Hippocampal formation (tissue), 2 donors: ENCODE data around the gene ERAP2.
"Not testable (repeated sequence)": the region's sequence is repeated elsewhere in the genome, so short reads cannot be mapped to it uniquely, and the experiment has no call there.

Experiments used
- DNase-seq, 2 donors: peaks; one replicate each; lab custom pipeline; 2025; lab: John Stamatoyannopoulos, UW

ERAP2 gene, protein sequence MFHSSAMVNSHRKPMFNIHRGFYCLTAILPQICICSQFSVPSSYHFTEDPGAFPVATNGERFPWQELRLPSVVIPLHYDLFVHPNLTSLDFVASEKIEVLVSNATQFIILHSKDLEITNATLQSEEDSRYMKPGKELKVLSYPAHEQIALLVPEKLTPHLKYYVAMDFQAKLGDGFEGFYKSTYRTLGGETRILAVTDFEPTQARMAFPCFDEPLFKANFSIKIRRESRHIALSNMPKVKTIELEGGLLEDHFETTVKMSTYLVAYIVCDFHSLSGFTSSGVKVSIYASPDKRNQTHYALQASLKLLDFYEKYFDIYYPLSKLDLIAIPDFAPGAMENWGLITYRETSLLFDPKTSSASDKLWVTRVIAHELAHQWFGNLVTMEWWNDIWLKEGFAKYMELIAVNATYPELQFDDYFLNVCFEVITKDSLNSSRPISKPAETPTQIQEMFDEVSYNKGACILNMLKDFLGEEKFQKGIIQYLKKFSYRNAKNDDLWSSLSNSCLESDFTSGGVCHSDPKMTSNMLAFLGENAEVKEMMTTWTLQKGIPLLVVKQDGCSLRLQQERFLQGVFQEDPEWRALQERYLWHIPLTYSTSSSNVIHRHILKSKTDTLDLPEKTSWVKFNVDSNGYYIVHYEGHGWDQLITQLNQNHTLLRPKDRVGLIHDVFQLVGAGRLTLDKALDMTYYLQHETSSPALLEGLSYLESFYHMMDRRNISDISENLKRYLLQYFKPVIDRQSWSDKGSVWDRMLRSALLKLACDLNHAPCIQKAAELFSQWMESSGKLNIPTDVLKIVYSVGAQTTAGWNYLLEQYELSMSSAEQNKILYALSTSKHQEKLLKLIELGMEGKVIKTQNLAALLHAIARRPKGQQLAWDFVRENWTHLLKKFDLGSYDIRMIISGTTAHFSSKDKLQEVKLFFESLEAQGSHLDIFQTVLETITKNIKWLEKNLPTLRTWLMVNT

DNA sequence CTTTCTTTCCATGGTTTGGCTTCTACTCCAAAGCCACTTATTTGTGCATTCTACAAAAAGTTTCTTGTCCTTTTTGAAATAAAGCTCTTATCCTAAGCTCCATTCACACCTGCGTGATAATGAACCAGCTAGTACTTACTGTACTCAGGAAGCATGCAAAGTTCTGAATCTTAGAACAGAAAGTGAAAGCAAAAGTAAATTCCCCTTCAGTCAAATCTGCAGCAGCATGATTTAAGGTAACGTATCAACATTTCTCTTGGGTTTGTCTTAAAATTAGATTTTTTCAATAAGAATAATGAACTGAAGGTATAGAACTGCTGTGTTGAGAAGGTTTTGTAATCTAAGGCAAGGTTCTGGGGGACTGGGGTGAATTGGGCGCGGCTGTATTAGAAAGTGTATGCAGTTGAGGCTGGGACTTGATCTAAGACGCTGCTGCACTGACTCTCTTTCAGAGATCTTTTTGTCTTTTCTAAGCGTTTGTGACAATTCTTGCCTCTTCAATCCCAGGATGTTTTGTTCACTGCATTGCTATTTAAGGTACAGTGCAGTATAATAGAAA is at the start of gene ERAP2:
Gene ERAP2 (plus strand): TSS at position 209 of the 559 bp plus-strand sequence. CDS start 3,186 bp downstream, outside the sequence.
- peak; percentile 13 to 60 for DNase-seq

DNA sequence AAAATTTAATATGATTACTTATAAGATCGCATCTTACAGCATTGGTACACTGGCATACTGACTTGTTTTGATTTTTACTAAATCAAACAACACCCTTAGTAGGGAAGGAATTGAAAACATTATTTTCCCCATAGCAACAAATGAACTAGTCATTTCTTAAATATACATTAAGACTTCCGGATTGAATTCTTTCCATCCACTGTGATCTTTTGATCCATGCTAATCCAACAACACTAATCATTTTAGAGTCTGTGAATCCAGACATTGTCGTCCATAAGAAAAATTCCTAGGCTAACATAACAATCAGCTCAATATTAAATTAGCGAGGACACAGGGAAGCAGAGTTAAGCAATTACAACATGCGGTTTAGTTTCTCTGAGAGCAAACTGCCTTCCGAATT is 47.0 kb upstream of the ERAP2 start:
- no peak for DNase-seq

DNA sequence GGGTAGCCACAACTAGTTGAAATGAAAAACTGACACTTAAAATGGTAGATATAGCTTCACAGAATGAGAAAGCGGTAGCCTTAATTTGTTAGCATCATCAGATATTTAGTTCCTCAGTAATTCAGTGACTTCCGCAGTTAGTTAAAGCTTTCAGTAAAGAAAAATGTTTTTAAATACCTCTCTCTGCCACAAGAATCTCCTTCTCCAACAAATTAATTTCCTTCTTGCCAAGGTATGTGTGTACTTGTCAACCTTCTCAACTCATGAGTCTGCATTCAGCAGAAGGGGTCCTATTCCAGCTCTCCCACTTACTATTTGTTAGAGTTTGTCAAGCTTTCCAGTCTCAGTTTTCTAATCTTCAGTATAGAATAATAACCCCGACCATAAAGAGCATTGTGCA is 42.3 kb upstream of the ERAP2 start:
- no peak for DNase-seq

DNA sequence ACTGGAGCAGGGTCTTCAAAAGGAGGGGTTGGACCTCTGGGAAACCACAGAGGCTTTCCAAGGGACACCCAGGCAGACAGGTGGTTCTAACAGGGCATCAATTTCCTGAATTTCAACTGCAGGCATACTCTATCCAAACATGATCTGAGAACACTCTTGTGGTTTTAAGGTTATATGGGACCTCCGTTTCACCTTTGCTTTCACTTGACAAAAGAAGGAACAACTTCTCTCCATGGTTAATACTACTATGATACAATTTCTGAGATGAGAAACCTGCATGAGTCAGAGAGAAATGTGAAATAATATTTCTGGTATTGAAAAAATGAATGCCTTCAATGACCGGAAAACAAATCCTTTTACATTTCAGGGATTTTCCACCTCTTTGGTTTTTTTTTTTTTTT is 40.5 kb upstream of the ERAP2 start:
- DNase-seq: no peak

DNA sequence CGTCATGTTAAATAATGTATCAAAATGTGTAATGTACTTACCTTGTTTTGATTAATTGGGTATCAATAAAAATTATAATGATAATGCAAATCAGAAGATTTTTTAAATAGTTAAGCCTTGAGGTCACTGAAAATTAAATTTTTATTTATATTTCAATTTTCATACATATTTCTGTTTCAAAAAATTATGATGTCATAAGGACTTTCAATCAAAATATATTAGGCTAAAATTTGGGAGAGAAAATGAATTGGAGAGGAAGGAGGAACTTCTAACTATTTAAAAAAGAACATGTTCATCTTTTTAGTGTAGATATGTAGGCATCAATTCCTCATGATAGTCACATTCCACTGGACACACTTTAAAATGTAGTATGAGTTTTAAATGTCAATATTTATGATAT is 39.5 kb upstream of the ERAP2 start:
- no peak for DNase-seq

DNA sequence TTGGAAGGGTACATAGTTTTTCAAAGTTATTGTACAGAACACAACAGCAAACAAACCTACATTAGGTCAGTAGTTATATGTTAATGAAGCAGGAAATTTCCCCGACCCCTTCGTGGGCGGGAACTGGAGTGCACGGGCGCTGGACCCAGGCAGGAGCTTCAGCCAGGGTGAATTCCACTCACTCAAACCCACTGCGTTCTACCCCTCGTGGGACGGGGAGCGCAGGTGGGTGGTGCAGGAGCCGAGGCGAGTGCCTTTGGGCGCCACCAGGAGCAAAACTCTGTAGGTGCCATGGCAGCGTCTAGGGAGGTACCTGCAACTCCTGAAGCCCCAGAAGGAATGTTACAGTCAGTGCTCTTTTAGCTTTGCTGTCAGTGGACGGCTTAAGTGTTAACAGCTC is 39.0 kb upstream of the ERAP2 start:
- DNase-seq: no peak

DNA sequence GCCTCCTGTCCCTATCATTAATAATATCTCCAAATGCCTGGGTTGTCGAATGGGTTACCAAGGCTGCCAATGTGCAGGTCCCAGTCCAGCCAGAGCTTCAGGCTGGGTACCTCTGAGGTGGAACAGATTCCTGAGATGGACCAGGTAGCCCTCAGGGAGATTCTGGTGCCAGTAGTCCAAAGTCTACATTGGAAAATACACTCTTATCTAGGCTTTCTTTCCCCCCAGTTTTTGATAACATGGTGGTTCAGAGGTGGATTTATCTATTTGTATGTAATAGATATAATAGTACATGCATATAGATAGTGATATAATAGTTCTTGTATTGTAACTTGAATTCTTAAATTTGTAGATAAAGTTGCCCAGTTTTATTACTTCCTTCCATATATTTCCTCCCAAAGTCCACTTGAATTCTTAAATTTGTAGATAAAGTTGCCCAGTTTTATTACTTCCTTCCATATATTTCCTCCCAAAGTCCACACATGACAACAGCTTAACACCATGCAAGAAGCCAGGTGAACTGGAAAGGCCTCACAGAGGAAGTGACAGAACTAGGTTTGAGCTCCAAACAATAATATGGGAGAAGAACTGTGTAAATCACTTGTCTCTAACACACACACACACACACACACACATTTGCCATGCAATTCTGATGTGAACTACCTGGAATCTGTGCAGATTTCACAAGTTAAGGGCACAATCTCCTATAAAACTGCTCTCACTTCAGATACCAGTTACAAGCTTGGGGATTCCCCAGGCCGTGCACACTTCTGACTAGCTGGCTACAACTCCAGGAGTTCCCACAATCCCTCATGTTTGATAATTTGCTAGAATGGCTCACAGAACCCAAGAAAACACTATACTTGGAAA is 37.9 kb upstream of the ERAP2 start:
- no peak for DNase-seq

DNA sequence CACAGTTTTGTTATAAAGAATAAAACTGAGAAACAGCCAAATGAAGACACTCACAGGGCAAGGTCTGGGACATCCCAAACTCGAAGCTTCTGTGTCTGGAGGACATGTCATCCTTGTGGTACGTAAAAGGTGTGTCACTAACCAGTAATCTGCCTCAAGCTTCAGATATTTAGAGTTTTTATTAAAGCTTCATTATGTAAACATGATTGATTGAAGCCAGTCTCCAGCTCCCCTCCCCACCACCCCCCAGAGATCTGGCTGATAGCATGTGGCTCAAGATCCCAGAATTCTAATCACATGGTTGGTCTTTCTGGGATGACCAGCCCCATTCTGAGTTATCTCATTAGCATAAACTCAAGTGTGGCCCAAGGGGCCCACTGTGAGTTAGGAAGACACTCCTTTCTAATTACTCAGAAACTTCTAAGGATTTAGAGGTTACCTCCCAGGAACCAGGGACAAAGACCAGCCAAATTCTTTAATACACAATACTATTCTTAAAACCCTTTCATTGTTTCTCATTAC is 37.2 kb upstream of the ERAP2 start:
- DNase-seq: no peak

DNA sequence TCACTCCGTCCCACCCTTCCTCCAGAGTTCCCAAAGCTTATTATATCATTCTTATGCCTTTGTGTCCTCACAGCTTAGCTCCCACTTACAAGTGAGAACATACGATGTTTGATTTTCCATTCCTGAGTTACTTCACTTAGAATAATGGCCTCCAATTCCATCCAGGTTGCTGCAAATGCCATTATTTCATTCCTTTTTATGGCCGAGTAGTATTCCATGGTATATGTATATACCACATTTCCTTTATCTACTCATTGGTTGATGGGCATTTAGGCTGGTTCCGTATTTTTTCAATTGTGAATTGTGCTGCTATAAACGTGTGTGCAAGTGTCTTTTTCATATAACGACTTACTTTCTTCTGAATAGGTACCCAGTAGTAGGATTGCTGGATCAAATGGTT is 34.4 kb upstream of the ERAP2 start:
- DNase-seq: not testable (repeated sequence)

DNA sequence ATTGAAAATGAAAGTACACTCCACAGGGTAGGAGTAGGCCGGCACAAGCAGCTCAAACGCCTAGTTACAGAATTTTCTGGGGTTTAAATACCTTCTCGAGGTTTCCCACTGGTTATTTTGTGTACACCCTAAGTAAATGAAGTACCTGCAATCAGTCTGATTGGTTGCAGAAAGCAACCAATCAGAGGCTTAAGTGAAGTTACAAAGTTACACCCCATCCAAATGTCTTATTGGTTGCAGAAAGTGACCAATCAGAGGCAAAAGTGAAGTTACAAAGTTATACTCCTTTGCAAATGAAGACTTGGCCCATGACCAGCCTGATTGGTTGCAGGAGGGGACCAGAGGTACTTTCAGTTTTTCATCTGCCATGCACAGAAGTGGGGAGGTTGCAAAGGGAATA is 33.2 kb upstream of the ERAP2 start:
- no peak for DNase-seq

DNA sequence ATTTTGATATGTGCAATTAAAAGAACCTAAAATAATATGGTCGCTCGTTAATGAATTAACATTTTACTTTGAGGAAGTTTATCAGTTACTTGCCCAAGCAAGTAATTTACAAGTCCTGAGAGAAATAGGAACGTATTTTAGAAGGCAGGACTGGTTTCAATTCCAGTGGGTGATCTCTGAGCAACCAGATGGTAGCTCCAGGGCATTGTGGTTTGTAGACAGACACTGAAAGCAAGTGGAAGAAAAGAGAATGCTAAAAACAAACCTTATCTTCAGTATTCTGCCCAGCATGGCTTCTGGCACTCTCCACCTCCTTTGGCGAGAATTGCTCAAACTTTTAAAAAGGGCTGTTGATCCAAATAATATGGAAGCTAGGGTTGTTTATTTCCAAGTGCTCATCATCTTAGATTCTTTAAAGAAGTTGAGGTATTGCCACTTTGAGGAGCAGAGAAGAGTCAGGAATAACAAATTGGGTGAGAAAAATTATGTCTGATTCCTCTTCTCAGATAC is 31.8 kb upstream of the ERAP2 start:
- no peak for DNase-seq

DNA sequence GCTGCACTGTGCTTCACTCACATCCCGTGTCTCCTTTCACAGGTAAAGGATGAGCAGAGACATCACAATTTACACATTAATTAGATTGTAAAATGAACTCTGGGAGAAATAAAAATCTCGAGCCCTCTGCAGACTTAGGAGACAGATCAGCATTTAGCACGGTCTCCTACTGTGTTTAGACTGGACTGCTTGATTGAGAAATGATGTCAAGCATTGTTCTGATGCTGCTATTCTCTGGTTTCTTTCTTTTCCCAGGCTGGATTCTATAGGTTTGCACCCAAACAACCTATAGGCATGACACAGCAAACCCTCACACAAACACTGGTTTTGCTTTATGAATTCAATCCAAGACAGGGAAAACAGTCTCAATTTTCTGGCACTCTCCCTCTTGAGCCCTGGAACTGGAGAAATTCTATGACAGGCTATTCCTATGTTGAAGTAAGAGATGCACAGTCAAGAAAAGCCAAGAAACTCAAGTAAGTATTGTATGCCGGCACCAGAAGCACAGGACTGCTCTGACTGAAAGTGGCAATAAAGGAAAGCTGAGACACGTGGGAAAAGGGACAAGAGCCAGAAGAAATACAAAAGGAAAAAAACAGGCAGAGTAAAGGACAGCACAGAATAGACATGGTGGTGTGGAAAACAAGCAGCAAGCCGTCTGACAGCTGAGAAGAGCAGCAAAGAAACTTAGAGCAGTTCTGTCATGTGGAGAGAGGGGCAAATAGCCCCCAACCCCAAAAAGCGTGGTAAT is 24.8 kb upstream of the ERAP2 start:
- no peak for DNase-seq

DNA sequence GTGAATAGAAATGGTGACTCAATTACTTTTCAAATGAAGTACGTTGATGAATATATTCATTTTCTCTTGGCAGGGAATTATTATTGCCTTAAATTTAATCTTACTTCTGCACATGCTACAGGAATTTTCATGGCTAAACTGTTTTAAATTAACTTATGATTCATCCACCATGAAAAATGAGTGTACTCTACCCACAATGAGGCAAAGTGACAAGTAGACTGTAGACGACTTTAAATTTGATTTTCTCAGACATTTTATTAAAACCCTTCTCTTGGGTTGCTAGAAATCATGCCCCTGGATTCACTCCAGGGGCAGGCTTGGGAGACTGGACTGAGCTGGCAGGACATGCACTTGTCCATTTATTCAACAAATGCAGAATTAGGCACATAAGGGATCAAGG is 23.5 kb upstream of the ERAP2 start:
- DNase-seq: no peak

DNA sequence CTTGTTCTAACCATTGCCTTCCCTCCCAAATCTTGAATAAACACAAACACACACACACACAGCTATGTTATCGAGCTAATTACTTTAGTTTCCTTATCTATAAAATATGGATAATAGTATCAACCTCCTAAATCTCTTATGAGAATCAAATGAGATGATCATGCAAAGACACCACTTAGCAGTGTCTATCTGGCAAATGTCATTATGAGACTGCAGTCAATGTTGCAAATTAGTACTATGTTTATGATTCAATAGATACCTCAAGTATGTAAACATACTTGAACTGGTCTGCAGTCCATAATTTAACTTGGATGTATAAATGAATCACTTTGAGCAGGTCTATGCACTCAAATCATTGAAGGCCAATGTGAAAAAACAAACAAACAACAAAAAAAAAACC is 22.2 kb upstream of the ERAP2 start:
- no peak for DNase-seq

DNA sequence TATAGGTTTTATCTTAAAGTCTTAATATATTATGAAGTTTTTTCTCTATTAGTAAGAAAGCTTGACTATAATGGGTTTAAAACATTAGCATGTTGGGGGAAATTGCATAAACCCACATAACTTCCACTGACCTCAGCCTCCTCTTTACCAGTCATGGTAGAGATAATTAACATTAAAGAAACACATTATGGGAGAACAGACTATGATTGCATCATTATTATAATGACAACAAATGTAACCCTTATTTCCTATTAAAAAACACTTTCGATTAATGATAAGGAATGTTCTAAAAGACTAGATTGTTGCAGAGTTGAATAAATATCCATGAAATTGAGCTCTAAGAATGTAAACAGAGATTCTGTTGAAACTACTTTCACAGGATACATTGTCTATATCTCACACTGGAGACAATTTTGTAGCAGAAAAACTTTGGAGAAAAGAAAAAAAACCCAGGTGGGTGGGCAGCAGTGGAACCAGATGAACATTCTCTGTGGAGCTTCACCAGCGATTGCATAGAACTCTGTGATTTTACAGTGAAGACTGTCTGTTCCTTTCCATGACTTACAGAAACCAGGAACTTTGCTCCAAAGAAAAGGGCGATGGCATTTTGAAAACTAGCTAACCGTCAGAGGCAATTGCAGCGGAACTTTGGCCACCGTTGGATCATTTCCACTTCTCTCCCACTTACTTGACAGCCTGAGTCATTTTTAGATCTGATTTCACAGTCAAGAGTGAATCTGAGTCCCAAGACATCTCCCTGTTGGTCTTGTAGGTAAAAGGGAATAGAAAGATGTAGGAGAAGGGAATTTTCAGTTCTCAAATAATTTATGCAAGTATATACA is 21.0 kb upstream of the ERAP2 start:
- no peak for DNase-seq

DNA sequence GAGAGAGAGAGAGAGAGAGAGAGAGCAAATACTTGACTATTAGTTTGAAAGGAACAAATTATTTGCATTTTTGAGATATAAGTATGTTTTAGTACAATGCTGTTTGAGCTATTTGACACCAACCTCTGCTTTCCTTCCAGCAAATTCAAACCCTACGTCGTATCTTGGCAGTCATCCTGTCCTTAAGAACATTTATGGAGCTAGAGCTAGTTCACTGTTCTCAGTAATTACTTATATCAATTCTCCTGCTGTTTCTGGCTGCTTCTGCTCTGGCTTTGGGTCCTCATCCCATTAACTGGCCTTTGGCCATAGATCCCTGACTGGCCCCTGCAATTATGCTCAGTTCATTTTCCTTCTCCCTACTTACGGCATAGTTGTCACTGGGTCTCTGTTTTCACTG is 19.9 kb upstream of the ERAP2 start:
- DNase-seq: no peak

DNA sequence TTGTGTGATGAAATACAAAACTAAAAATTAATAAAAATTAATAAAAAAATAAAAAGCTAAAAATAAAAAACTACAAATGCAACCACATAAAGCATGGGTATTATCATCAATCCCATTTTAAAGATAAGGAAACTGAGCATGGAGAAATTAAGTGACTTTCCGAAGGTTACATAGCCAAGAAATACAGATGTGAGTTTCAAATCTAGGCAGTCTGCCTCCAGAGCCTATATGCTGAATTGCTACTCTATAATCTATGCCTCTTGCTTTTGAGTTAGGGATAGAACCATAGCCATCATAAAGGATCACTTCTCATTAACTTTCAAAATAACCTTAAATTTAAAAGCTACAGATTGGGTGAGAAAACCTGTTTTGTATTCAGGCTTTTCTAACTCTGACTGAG is 18.8 kb upstream of the ERAP2 start:
- DNase-seq: no peak

DNA sequence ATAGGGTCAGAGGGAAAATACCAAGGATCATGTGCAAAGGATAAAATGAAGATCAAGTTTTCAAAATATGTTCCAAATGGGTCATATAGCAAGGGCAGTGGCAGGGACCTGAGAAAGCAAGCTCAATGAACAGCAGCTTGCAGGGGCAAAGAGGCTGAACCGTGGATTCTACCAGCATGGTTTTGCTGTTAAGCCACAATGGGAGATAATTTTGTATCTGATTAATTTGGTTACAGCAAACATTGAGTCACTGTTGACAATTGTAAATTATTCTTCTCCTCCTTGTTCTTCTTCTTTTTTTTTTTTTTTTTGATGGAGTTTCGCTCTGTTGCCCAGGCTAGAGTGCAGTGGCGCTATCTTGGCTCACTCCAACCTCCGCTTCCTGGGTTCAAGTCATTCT is 18.4 kb upstream of the ERAP2 start:
- no peak for DNase-seq

DNA sequence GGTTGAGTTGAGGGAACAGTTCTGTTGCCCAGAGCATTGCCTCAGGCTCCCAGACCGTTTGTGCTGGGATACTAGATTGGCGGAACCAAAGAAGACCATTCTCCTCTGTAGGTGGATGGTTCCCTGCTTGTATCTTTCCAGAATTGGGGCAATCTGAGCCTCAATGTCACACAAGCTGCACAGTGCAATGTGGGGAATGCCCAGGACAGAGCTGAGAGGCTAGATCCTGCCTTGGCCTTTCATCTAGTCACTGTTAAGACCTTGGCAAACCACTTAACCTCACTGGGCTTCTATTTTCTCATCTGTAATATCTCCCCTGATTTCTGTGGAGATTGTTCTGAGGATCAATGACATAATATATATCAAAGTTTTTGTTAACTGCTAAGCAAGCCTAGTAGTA is 16.9 kb upstream of the ERAP2 start:
- DNase-seq: no peak

DNA sequence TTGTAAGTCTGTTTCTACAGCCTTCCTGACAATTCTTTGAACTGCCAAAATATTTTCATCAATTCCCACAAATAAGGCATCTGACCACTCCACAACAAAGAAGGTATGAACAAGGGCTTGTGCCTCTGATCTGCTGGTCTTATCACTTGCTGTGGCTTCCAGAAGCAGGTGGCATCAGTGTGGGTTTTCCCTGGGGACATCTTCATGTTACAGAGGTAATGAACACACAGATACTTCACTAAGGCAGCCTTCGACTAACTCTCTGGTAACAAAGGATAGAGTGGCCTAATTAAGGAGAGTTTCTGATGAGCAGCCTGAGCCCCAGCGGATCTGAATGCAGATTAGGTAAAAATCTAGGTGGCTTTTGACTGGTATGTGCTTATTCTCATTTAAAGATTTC is 15.2 kb upstream of the ERAP2 start:
- no peak for DNase-seq
